Keratinocyte (primary cell): ENCODE results near the gene KMT2E.
"Not testable (repeated sequence)": the region's sequence is repeated elsewhere in the genome, so short reads cannot be mapped to it uniquely, and the experiment has no call there.

Experiments used
- EZH2 ChIP-seq: IDR thresholded peaks from one replicate; pipeline ENCODE4 v1.6.1; 2012; ENCODE audit warnings: inconsistent platforms, mild to moderate bottlenecking, low read length, moderate library complexity
- TF ChIP-seq, protein P1 (sequence below), 3 experiments: IDR thresholded peaks in 1 of 3; conservative IDR thresholded peaks in 1 of 3; optimal IDR thresholded peaks in 1 of 3; 2 replicates in 2 of 3; 3 replicates in 1 of 3; pipeline versions ENCODE3 to v1.5.1; 2011; ENCODE audit warnings: low read length in 3 of 3, mild to moderate bottlenecking in 3 of 3, moderate library complexity in 2 of 3, control low read depth in 1 of 3, inconsistent platforms in 1 of 3; ENCODE audit not compliant: insufficient read depth in 2 of 3; ENCODE audit errors: extremely low read depth in 1 of 3

GRCh38 chr7:105005486-105005885, 8.5 kb upstream of the KMT2E start:
- TF ChIP-seq, protein P1, sequence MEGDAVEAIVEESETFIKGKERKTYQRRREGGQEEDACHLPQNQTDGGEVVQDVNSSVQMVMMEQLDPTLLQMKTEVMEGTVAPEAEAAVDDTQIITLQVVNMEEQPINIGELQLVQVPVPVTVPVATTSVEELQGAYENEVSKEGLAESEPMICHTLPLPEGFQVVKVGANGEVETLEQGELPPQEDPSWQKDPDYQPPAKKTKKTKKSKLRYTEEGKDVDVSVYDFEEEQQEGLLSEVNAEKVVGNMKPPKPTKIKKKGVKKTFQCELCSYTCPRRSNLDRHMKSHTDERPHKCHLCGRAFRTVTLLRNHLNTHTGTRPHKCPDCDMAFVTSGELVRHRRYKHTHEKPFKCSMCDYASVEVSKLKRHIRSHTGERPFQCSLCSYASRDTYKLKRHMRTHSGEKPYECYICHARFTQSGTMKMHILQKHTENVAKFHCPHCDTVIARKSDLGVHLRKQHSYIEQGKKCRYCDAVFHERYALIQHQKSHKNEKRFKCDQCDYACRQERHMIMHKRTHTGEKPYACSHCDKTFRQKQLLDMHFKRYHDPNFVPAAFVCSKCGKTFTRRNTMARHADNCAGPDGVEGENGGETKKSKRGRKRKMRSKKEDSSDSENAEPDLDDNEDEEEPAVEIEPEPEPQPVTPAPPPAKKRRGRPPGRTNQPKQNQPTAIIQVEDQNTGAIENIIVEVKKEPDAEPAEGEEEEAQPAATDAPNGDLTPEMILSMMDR (optimal IDR thresholded peaks at IDR 0.05 in 1 of 3, IDR thresholded peaks at IDR 0.05 in 1 of 3, conservative IDR thresholded peaks at IDR 0.05 in 1 of 3; ENCODE audit: extremely low read depth in 1 of 3, insufficient read depth in 2 of 3, low read length in 3 of 3) = not testable (repeated sequence)
- not testable (repeated sequence) for TF ChIP-seq EZH2
